ENCODE results near the gene SOX18.

Gene SOX18

DNA sequence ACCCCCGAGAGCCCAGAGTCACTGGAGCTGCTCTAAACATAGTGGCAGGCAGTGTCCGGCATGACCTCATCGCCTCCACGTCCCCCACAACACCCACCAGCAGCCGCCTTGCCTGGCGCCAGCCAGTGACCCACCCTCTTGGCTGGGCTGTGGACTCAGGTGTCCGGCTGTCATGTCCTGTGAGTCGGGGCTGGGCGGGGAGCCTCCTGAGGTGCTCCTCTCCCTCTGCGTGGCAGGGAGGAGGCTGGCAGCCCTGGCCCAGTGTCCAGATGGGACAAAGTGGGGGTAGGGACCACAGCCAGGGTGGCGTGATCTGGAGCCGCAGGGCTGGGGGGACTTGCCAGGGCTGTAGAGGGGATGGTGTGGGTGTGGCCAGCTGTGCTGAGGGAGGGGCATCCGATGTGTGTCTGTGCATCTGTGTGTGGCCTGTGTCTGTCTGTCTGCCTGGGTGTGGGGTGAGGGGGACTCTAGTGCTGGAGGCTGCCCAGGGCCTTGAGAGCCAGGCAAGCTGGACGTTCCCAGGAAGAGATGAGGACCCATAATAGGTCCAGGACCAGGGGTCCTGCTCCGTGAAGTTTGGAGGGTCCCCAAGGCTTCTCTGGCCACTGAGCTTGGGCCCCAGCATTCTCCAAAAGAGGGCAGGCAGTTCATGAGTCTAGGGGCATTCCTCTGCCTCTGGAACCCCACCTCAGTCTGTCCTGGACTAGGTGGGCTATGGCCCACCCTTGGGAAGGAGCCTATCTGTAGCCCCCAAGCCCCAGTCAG lies 2.3 kb upstream of the SOX18 start:
- no peak for DNase-seq

GRCh38 chr20:64051033-64051452 lies 1.6 kb upstream of the SOX18 start:
- DNase-seq = no peak

- DNase-seq = no peak
Observed at GRCh38 chr20:64050261-64051032, 1.0 kb upstream of the SOX18 start.

- DNase-seq = no peak
Observed at GRCh38 chr20:64049878-64050260, 430 bp upstream of the SOX18 start.

DNA sequence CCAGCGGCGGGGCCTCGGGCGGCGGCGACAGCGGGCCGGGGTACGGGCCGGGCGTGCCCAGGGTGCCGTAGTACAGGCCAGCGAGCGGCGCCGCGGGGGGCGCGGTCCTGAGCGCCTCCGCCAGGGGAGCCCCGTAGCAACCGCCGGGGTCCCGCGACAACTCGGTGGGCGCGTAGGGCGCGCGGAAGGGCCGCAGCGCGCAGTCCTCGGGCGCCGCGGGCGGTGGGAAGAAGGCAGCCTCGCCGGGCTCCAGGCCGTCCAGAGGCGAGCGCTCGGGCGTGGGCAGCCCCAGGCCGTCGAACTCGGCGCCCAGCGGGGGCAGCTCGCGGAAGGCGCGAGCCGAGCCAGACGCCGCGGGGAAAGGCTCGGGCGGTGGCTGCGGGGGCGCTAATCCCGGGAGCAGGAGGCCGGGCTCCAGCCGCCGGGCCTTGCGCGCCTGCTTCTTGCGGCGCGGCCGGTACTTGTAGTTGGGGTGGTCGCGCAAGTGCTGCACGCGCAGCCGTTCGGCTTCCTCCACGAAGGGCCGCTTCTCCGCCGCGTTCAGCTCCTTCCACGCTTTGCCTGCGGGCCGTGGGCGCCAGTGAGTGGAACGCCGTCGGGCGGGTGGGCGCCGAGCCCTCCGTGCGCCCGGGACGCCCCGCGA lies 916 bp downstream of the SOX18 start:
- DNase-seq = no peak

DNA sequence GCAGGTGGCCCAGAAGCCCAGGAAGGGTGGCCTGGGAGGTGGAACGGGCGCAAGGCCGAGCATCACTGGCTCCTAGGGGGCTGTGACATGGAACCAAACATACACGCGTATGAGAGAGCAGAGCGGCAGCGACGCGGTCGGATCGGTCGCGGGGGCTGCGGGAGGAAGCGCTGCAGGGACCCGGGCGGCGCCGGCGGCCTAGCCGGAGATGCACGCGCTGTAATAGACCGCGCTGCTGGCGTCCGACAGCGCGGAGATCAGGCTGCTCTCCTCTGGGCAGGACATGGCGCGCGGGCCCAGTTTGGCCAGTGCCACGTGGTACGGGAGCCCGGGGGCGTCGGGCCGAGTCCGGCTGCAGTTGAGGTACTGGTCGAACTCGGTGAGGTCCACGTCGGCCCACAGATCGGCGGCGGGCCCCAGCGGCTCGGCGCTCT lies 1.5 kb downstream of the SOX18 start:
- DNase-seq = no peak

GRCh38 chr20:64047046-64047389 lies 2.4 kb downstream of the SOX18 start:
- DNase-seq = no peak

GRCh38 chr20:64045346-64046011 lies 4.0 kb downstream of the SOX18 start:
- DNase-seq = no peak

DNA sequence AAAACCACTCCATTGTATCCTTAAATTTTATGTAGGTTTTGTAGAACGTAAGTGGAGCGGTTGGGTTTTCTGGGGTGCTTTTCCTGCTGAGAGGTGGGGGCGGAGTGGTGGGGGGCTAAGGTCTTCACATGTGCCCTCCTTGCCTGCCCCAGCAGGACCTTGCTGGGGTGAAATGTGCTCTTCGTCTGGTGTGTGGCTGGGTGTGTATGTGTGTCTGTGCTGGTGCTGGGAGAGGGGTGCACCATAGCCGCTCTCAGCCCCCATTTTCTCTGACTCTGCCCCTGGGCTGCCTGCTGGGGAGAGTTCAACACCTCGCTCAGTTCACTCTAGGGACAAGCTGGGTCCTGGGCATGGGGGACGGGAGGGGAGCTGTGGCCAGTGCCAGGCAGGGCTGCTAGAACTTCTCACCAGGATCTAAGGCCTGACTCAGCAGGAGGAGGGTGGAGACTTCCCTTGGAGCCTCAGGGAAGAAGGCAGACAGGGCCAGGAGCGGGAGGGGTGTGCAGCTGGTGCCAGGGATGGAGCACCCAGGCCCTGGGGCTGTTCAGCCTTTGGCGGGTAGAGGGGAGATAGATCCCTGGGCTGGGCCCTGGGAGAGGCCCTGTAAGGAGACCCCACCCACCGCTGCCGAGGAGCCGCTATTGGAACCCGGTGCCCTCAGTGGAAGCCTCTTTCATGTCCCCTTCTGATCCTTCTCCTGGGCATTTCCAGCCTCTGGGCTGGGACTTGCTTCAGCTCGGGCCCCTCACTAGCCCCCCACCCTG lies 4.8 kb downstream of the SOX18 start:
- no peak for DNase-seq

DNA sequence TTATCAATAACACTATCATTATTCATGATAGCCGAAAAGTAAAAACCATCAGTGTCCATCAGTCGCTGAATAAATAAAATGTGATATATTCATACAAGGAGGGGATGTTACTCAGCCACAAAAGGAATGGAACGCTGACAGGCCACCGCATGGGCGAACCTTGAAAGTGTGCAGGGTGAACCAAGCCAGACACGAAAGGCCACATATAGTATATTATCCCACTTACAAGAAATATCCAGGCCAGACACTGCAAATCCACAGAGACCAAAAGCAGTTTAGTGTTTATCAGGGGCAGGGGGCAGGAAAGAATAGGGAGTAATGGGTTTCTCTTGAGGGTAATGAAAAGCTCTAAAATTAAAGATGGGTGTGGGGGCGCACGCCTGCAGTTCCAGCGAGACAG lies 5.7 kb downstream of the SOX18 start:
- DNase-seq = no peak

DNA sequence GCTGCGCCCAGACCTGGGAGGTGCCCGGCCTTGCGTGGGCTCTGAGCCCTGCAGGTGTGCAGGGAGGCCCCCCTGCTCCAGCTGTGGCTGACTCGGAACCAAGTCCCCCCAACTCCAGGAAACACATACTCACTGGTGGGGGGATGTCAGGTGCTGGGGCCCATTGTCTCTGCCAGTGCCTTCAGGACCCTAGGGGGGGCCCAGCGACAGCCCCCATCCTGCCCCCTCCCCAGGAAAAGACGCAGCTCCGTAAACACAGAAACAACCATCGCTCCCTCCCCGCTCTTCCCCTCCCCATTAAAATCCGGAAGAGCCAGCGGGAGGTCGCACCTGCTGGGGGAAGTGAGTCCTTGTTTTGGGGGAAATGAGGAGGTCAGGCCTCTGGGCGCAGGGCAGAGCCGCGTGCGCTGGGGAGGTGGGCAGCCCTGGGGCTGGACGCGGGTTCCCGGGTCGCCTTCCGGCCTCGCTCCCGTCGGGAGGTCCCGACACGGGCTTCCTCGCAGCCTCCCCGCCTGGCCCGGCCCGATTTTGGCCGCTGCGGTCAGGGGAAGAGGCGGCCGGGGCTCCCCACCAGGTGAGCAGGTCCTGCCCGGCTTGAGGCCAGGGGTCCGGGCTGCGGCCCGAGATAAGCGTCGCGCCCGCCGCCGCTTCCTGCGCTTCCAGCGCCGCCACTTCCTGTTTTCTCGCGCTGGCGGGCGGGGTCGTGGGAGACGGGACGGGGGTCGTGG lies 7.2 kb downstream of the SOX18 start:
- DNase-seq = peak in 1 of 5 experiments; percentile 60

GRCh38 chr20:64041781-64042053 lies 7.7 kb downstream of the SOX18 start:
- no peak for DNase-seq

DNA sequence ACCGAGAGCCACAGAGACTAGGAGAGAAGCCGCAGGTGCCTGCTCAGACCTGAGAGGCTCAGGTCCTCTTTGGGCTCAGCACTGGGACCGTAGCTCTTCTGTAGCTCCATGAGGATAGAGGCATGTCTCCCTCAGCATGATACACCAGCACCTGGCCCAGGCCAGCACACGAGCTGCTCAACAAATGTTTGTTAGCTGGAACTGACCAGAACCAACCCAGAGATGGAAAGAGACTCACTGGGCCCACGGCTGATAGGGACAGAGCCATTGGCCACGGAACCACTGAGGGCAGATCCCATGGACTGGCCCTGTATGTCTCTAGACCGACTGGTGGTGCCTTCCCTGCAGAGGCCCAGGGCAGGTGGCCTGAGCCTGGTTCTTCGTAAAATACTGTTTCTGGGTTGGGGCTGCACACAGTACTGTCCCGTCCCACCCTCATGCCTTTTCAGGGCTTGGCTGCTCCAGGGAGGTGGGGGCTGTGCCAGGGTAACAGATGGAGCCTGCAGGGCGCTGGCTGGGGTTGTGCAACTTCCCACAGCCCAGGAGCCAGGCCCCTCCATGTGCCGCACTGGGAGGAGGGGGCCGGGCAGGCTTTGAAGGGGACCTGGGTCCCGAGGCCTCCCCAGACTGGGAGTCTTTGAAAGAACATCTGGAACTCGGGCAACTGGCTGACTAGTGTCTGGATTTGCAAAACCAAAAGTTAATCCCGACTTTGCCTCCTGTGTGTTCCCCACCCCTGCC lies 8.2 kb downstream of the SOX18 start:
- no peak for DNase-seq

GRCh38 chr20:64040231-64041039 lies 9.0 kb downstream of the SOX18 start:
- DNase-seq = no peak

DNA sequence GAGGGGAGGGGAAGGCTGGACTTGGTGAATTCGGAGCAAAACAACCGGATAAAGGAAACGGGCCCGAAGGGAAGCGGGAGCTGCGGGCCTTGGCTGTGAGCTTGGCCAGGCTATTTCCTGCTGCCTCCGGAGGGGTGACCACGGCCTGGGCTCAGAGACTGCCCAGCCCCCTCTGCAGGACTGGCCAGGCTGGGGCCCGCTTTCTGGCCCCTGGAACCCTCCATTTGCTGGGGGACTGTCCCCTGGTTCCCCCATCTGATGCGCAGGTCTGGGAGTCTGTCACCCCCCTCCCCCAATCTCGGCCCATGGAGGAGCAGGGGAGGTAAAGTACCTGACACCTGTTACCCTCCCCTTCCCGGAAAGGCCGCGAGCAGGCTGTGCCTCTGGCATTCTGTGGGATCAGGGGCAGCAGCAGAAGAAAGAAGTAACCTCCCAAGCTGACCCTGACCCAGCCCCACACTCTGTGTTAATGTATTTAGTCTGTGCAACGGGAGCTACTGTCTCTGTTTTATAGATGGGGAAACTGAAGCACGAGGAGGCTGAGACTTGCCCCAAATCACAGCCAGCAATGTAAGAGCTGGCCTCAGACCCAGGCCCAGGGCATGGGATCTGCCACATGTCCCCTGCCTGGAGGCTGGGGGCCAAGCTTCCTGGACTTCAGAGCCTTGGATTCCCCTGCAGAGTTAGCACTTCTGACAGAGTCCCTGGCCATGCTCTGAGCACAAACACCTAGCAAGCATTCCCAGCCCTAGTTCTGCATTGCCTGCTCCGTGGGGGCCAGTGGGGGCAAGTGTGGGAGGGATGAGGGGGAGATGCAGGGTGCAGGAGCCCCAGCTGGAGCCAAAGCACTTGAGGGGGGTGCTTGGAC lies 9.9 kb downstream of the SOX18 start:
- no peak for DNase-seq

- DNase-seq = peak; percentile 57 to 86 (median 62)
Observed at GRCh38 chr20:64038565-64039292, 10.7 kb downstream of the SOX18 start.

- peak in 1 of 5 experiments; percentile 75 for DNase-seq
Observed at GRCh38 chr20:64038224-64038564, 11.2 kb downstream of the SOX18 start.

DNA sequence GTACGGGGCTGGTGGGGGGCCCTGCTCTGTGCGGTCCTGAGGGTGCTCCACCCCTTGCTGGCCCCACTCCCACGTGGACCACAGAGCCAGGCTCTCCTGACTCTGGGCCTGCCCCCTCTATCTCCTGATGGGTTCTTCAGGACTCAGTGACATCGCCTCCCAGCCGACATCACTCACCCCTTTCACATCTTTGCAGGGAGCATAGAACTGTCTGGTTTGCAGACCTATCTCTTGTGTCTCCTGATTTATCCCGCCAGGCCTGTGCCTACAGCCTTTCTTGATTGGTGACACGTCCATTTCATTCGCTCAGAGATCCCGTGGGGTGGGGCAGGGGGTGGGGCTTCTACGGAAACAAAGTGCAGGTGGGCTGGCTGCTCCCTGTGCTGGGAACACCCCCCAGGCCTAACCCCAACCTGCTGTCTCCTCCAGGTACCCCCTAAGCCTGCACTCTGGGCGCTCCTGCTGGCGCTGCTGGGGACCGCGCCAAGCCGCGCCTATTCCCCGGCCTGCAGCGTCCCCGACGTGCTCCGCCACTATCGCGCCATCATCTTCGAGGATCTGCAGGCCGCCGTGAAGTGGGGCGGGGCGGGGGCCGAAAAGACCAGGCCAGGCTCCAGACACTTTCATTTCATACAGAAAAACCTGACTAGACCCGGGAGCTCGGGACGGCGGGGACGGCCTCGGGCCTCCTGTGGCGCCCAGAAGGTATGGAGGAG lies 11.8 kb downstream of the SOX18 start:
- peak in 1 of 5 experiments; percentile 75 for DNase-seq

Data from T-helper 2 cell (primary cell).